K562 (cell line): ENCODE results near the gene NKD1. TPM values are rescaled to one million over a fixed set of nuclear protein-coding genes. Genes with fewer than 3 reads are reported as not detected.
A peak's percentile ranks its signal among the peaks of the same experiment; 100 is the strongest.

Source experiments
- ATAC-seq: fragments of 200-7000 bp; cut with Tn5 transposase; 3 replicates; pipeline ENCODE4 v1.9.1; 2020; ENCODE audit warnings: moderate library complexity
- BruUV-seq: library from RNA; stranded (reverse); fragments of 400-500 nt; replicated peaks from 2 replicates; lab custom pipeline; 2021; lab: Mats Ljungman, UMichigan
- CTCF ChIA-PET: fragments of 300-600 bp; formaldehyde crosslinking; extraction: SDS; loops from one replicate; lab custom pipeline; 2021; ENCODE audit warnings: low intra/inter-chr PET ratio; lab: Yijun Ruan, JAX
- POLR2A ChIA-PET: fragments of 300-600, 350-650 bp; sonication (Branson Sonifier 250); formaldehyde crosslinking; extraction: SDS; loops from one replicate; lab custom pipeline; 2021; ENCODE audit warnings: antibody characterized with exemption, inconsistent platforms; lab: Yijun Ruan, JAX
- DNase-seq, 4 experiments: peaks; one replicate each; pipeline versions ENCODE4 v3.0.0 to v3.0.0-alpha.2; 2011 to 2018; ENCODE audit warnings: low spot score in 3 of 4, mixed read lengths in 3 of 4; ENCODE audit errors: extremely low read depth in 1 of 4
- FAIRE-seq: peaks from 2 replicates; lab custom pipeline; 2011; peaks lifted over from hg19 to GRCh38; lab: Jason Lieb, UNC
- H2AFZ ChIP-seq: 2 replicates; pipeline ENCODE4 v1.6.0; 2011; ENCODE audit warnings: low read depth, low read length, control low read depth, inconsistent platforms
- H3K27ac ChIP-seq: fragments of 200-600 bp; 3 replicates; pipeline ENCODE4 v1.8.0; 2011; ENCODE audit warnings: low read depth, mild to moderate bottlenecking, control low read depth, inconsistent platforms, low read length, moderate library complexity, mixed read lengths; ENCODE audit errors: extremely low read depth
- H3K27me3 ChIP-seq, 2 experiments: fragments of 300-600 bp in 1 of 2; 2 replicates in 1 of 2; 3 replicates in 1 of 2; pipeline versions ENCODE4 v1.6.0 to v1.8.0; 2011; ENCODE audit warnings: inconsistent platforms in 2 of 2, low read length in 2 of 2, mild to moderate bottlenecking in 1 of 2, mixed read lengths in 1 of 2, moderate library complexity in 1 of 2; ENCODE audit not compliant: control insufficient read depth in 2 of 2, insufficient read depth in 2 of 2
- H3K36me3 ChIP-seq: fragments of 300-600 bp; 3 replicates; pipeline ENCODE4 v1.8.0; 2011; ENCODE audit warnings: mild to moderate bottlenecking, low read length, inconsistent platforms; ENCODE audit not compliant: control insufficient read depth, insufficient read depth
- H3K4me1 ChIP-seq, 2 experiments: fragments of 200-600 bp in 1 of 2; replicated peaks in 1 of 2; 2 replicates in 1 of 2; 3 replicates in 1 of 2; pipeline versions ENCODE4 v1.5.1 to v1.8.0; 2011; ENCODE audit warnings: inconsistent platforms in 2 of 2, low read length in 2 of 2, mild to moderate bottlenecking in 1 of 2, mixed read lengths in 1 of 2, moderate library complexity in 1 of 2; ENCODE audit not compliant: control insufficient read depth in 2 of 2, insufficient read depth in 2 of 2
- H3K4me2 ChIP-seq: 2 replicates; pipeline ENCODE4 v1.6.1; 2011; ENCODE audit warnings: low read length, control low read depth, inconsistent platforms, mixed read lengths; ENCODE audit not compliant: insufficient read depth
- H3K4me3 ChIP-seq: fragments of 200-600 bp; sonication (generic), shearing (Covaris generic); 2 replicates; pipeline ENCODE4 v1.5.1; 2016; ENCODE audit warnings: control low read depth, inconsistent platforms
- H3K79me2 ChIP-seq: fragments of 200-600 bp; 3 replicates; pipeline ENCODE4 v1.8.0; 2011; ENCODE audit warnings: low read length, inconsistent platforms; ENCODE audit not compliant: control insufficient read depth, insufficient read depth
- H3K9ac ChIP-seq, 2 experiments: 2 replicates each; pipeline versions ENCODE4 v1.6.0 to v1.6.1; 2011; ENCODE audit warnings: low read depth in 2 of 2, low read length in 2 of 2, control low read depth in 1 of 2, inconsistent platforms in 1 of 2, mild to moderate bottlenecking in 1 of 2, mixed read lengths in 1 of 2; ENCODE audit not compliant: insufficient read depth in 1 of 2
- H3K9me1 ChIP-seq: one replicate; pipeline ENCODE4 v1.6.0; 2011; ENCODE audit warnings: inconsistent platforms, mild to moderate bottlenecking, low read length, moderate library complexity; ENCODE audit not compliant: control insufficient read depth, insufficient read depth
- H3K9me3 ChIP-seq: replicated peaks from 2 replicates; pipeline ENCODE4 v1.5.1; 2011; ENCODE audit warnings: low read depth, low read length, inconsistent platforms; ENCODE audit not compliant: control insufficient read depth, insufficient read depth
- H4K20me1 ChIP-seq: replicated peaks from 2 replicates; pipeline ENCODE4 v1.6.1; 2011; ENCODE audit warnings: low read length, inconsistent platforms, mixed read lengths; ENCODE audit not compliant: control insufficient read depth, insufficient read depth
- E2F6 ChIP-seq, 2 experiments: IDR thresholded peaks; 2 replicates each; pipeline ENCODE4 v1.6.1; 2011; ENCODE audit warnings: borderline replicate concordance in 1 of 2, control low read depth in 1 of 2, low read depth in 1 of 2, low read length in 1 of 2, mild to moderate bottlenecking in 1 of 2, mixed read lengths in 1 of 2, moderate library complexity in 1 of 2; ENCODE audit not compliant: insufficient read depth in 1 of 2, insufficient read length in 1 of 2, poor library complexity in 1 of 2, severe bottlenecking in 1 of 2; ENCODE audit errors: extremely low read depth in 1 of 2
- ETV1 ChIP-seq: fragments of 450-650 bp; conservative IDR thresholded peaks from 2 replicates; pipeline ENCODE4 v1.6.1; 2016; ENCODE audit warnings: missing genetic modification characterization, control low read depth, low read depth, missing compliant biosample characterization
- ETV6 ChIP-seq, 3 experiments: fragments of 150-350 bp in 1 of 3; sonication (generic) in 1 of 3; formaldehyde crosslinking in 1 of 3; IDR thresholded peaks; 2 replicates each; pipeline versions ENCODE4 v1.6.1 to v1.8.0; 2014 to 2022; ENCODE audit warnings: borderline replicate concordance in 2 of 3, low read depth in 2 of 3, antibody characterized with exemption in 1 of 3, low read length in 1 of 3, mild to moderate bottlenecking in 1 of 3, missing genetic modification reagents in 1 of 3
- FOXJ3 ChIP-seq: sonication (generic); formaldehyde crosslinking; IDR thresholded peaks from 2 replicates; pipeline ENCODE4 v1.4.0; 2020; ENCODE audit warnings: mild to moderate bottlenecking, missing genetic modification reagents
- IRF2 ChIP-seq: sonication (generic); formaldehyde crosslinking; IDR thresholded peaks from 2 replicates; pipeline ENCODE4 v1.8.1; 2022; ENCODE audit warnings: mild to moderate bottlenecking, missing genetic modification reagents
- POLR2G ChIP-seq: fragments of 200-400 bp; formaldehyde crosslinking; IDR thresholded peaks from 2 replicates; pipeline ENCODE4 v1.6.1; 2017; ENCODE audit warnings: low read depth, mild to moderate bottlenecking, antibody characterized with exemption, low read length, moderate library complexity
- TBL1XR1 ChIP-seq, 2 experiments: IDR thresholded peaks; 2 replicates each; pipeline ENCODE4 v1.6.1; 2012; ENCODE audit warnings: improper control_type of control experiment in 2 of 2, low read length in 2 of 2, mild to moderate bottlenecking in 1 of 2
- XRCC5 ChIP-seq: fragments of 200-400 bp; formaldehyde crosslinking; IDR thresholded peaks from 2 replicates; pipeline ENCODE4 v1.6.1; 2017; ENCODE audit warnings: low read depth, mild to moderate bottlenecking, low read length
- WGBS: fragments of 100-300 bp; shearing (Covaris generic); methylation state at CpG from one replicate; pipeline ENCODE4 v1.1.6; 2016; ENCODE audit warnings: low coverage, mixed read lengths; ENCODE audit not compliant: insufficient coverage; ENCODE audit errors: missing lambda C conversion rate; 5-methylcytosine and 5-hydroxymethylcytosine counted together
- in situ Hi-C: fragments of 300-500 bp; cut with MboI; formaldehyde crosslinking; loops from 4 replicates; pipeline ENCODE4 v1.15.0; 2018; ENCODE audit warnings: inconsistent platforms, mixed read lengths
- intact Hi-C: fragments of 100-400 bp; cut with micrococcal nuclease; formaldehyde crosslinking; loops from 2 replicates; pipeline ENCODE4 v1.14.2; 2022
- polyA plus RNA-seq, 8 experiments: library from polyadenylated mRNA; depleted of rRNA in 4 of 8; stranded (reverse) in 5 of 8; unstranded in 3 of 8; fragments of >200 nt; fragmentation: Nextera tagmentation in 2 of 8; fragmentation: Illumina TruSeq in 1 of 8; extraction: Ambion mirVana in 2 of 8; extraction: Trizol in 1 of 8; gene quantifications; 2 replicates each; pipeline versions ENCODE4 v1.2.1 to v1.2.3, GENCODE V29; 2011 to 2014; ENCODE audit warnings: inconsistent platforms in 1 of 8, missing spikeins in 1 of 8
- total RNA-seq, 7 experiments: library from RNA; depleted of rRNA in 6 of 7; stranded (reverse); fragments of >200 nt in 6 of 7; fragmentation: Illumina TruSeq in 2 of 7; extraction: Trizol in 2 of 7; gene quantifications; 2 replicates each; pipeline versions ENCODE4 v1.2.1 to v1.2.3, GENCODE V29; 2011 to 2021; ENCODE audit warnings: low replicate concordance in 1 of 7
- TF ChIP-seq, protein P1 (sequence below): sonication (generic); formaldehyde crosslinking; IDR thresholded peaks from 2 replicates; pipeline ENCODE4 v1.8.1; 2023; ENCODE audit warnings: missing genetic modification reagents, mild to moderate bottlenecking, borderline replicate concordance

The NKD1 gene
- total and polyA plus RNA-seq, 9 of the 15 experiments (the other 6 are each of a cell fraction or from before 2014, with no cell fraction given), result under 0.01 to 0.24 (median 0.04) TPM; not detected in 2

GRCh38 chr16:50548125-50548908 lies at the start of gene NKD1 (continued):
- TF ChIP-seq E2F6 (IDR thresholded peaks at IDR 0.05; ENCODE audit: borderline replicate concordance in 1 of 2, extremely low read depth in 1 of 2, insufficient read depth in 1 of 2, insufficient read length in 1 of 2, low read depth in 1 of 2, low read length in 1 of 2, poor library complexity in 1 of 2, severe bottlenecking in 1 of 2), result peak in 1 of 2 experiments; percentile 49
- TF ChIP-seq ETV6 (IDR thresholded peaks at IDR 0.05; ENCODE audit: borderline replicate concordance in 1 of 2, low read depth in 2 of 2, low read length in 1 of 2), result no peak
- TF ChIP-seq ETV6 (CRISPR knock-in tag; IDR thresholded peaks at IDR 0.05; ENCODE audit: borderline replicate concordance), result no peak
- peak; percentile 28; the same call in 1 of the 2 replicates for TF ChIP-seq POLR2G

- in situ Hi-C loops, result no loop called here
- no peaks in the 10 kb centered on the region for H4K20me1 ChIP-seq
These were observed 49.6 kb upstream of the NKD1 start for GRCh38 chr16:50498431-50499155.

More at GRCh38 chr16:50498431-50499155, 49.6 kb upstream of the NKD1 start:
- POLR2A ChIA-PET, result no interaction called here
- Histone ChIP-seq H3K27ac (no peak overlapping the region), H3K4me3 (no peak overlapping the region), H3K9me3 (no peaks in the 10 kb centered on the region), H3K79me2 (no peaks in the 10 kb centered on the region), H3K4me2 (no peak overlapping the region), H3K27me3 (peaks cover 0 to 31% of the 10 kb centered on the region in 2 experiments; a peak in 4 of 5 replicates), H3K4me1 (no peaks in the 10 kb centered on the region; a peak in 1 of 5 replicates), H3K9ac (no peak overlapping the region), H2AFZ (no peak overlapping the region), H3K36me3 (no peaks in the 10 kb centered on the region), H3K9me1 (no peaks in the 10 kb centered on the region)
- intact Hi-C loops, result no loop called here
- DNase-seq, result no peak
- BruUV-seq, result no TSS peak
- TF ChIP-seq IRF2, result no peak
- TF ChIP-seq ETV1, result no peak
- TF ChIP-seq, protein P1, sequence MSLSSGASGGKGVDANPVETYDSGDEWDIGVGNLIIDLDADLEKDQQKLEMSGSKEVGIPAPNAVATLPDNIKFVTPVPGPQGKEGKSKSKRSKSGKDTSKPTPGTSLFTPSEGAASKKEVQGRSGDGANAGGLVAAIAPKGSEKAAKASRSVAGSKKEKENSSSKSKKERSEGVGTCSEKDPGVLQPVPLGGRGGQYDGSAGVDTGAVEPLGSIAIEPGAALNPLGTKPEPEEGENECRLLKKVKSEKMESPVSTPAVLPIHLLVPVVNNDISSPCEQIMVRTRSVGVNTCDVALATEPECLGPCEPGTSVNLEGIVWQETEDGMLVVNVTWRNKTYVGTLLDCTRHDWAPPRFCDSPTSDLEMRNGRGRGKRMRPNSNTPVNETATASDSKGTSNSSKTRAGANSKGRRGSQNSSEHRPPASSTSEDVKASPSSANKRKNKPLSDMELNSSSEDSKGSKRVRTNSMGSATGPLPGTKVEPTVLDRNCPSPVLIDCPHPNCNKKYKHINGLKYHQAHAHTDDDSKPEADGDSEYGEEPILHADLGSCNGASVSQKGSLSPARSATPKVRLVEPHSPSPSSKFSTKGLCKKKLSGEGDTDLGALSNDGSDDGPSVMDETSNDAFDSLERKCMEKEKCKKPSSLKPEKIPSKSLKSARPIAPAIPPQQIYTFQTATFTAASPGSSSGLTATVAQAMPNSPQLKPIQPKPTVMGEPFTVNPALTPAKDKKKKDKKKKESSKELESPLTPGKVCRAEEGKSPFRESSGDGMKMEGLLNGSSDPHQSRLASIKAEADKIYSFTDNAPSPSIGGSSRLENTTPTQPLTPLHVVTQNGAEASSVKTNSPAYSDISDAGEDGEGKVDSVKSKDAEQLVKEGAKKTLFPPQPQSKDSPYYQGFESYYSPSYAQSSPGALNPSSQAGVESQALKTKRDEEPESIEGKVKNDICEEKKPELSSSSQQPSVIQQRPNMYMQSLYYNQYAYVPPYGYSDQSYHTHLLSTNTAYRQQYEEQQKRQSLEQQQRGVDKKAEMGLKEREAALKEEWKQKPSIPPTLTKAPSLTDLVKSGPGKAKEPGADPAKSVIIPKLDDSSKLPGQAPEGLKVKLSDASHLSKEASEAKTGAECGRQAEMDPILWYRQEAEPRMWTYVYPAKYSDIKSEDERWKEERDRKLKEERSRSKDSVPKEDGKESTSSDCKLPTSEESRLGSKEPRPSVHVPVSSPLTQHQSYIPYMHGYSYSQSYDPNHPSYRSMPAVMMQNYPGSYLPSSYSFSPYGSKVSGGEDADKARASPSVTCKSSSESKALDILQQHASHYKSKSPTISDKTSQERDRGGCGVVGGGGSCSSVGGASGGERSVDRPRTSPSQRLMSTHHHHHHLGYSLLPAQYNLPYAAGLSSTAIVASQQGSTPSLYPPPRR (CRISPR knock-in tag), result no peak
- no peak for TF ChIP-seq FOXJ3 (CRISPR knock-in tag)
- TF ChIP-seq TBL1XR1 (IDR thresholded peaks at IDR 0.05; ENCODE audit: low read length in 2 of 2), result no peak
- no peak for TF ChIP-seq XRCC5
- no peak for ATAC-seq
- WGBS, result under 1% methylated on average over 11 of the region's 12 CpGs
- FAIRE-seq, result no peak
- CTCF ChIA-PET, result no interaction called here
